Parathyroid adenoma (tissue), 2 donors: ENCODE data around the gene RERE.

Experiments used
- H2AFZ ChIP-seq: fragments of 300-600 bp; sonication (generic); one replicate; pipeline ENCODE4 v1.7.0; 2017; ENCODE audit warnings: antibody characterized with exemption, mild to moderate bottlenecking
- H3K27ac ChIP-seq: fragments of 300-600 bp; sonication (generic); one replicate; pipeline ENCODE4 v1.7.0; 2017
- H3K27me3 ChIP-seq: fragments of 300-600 bp; sonication (generic); one replicate; pipeline ENCODE4 v1.7.0; 2017; ENCODE audit warnings: low read length; ENCODE audit not compliant: control insufficient read depth, insufficient read depth
- H3K36me3 ChIP-seq: fragments of 300-600 bp; sonication (generic); one replicate; pipeline ENCODE4 v1.7.0; 2017; ENCODE audit warnings: low read length; ENCODE audit not compliant: control insufficient read depth, insufficient read depth
- H3K4me1 ChIP-seq: fragments of 300-600 bp; sonication (generic); one replicate; pipeline ENCODE4 v1.7.0; 2017; ENCODE audit warnings: control low read depth
- H3K4me2 ChIP-seq: fragments of 300-600 bp; sonication (generic); one replicate; pipeline ENCODE4 v1.7.0; 2017; ENCODE audit warnings: low read length
- H3K4me3 ChIP-seq: fragments of 300-600 bp; sonication (generic); one replicate; pipeline ENCODE4 v1.7.0; 2017; ENCODE audit warnings: low read depth, low read length
- H3K79me2 ChIP-seq: fragments of 300-600 bp; sonication (generic); one replicate; pipeline ENCODE4 v1.7.0; 2017; ENCODE audit warnings: control low read depth
- H3K9ac ChIP-seq: fragments of 300-600 bp; sonication (generic); one replicate; pipeline ENCODE4 v1.7.0; 2017; ENCODE audit warnings: mild to moderate bottlenecking
- H3K9me3 ChIP-seq: fragments of 300-600 bp; sonication (generic); one replicate; pipeline ENCODE4 v1.7.0; 2017; ENCODE audit warnings: low read length; ENCODE audit not compliant: control insufficient read depth
- TF ChIP-seq, protein P1 (sequence below): fragments of 300-600 bp; sonication (generic); IDR thresholded peaks from one replicate; pipeline ENCODE4 v1.7.0; 2017; ENCODE audit warnings: antibody characterized with exemption, mild to moderate bottlenecking
- donor health status: primary hyperparathyroidism.

The RERE gene

DNA sequence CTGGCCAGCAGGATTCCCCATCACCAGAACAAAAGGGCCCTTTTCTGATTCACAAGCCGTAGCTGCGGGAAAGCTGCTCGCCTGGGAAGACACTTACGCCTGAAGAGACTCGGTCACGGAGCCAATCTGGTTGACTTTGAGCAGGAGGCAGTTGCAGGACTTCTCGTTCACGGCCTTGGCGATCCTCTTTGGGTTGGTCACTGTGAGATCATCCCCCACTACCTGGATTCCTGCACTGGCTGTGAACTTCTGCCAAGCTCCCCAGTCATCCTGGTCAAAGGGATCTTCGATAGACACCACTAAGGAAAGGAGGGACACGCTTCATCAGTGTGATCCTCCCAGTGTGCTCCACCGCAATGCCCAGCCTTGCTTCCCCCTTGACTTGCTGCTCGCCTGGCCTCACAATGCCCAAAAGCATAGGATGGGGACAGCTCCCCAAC is 46.4 kb upstream of the RERE start:
- TF ChIP-seq, protein P1, sequence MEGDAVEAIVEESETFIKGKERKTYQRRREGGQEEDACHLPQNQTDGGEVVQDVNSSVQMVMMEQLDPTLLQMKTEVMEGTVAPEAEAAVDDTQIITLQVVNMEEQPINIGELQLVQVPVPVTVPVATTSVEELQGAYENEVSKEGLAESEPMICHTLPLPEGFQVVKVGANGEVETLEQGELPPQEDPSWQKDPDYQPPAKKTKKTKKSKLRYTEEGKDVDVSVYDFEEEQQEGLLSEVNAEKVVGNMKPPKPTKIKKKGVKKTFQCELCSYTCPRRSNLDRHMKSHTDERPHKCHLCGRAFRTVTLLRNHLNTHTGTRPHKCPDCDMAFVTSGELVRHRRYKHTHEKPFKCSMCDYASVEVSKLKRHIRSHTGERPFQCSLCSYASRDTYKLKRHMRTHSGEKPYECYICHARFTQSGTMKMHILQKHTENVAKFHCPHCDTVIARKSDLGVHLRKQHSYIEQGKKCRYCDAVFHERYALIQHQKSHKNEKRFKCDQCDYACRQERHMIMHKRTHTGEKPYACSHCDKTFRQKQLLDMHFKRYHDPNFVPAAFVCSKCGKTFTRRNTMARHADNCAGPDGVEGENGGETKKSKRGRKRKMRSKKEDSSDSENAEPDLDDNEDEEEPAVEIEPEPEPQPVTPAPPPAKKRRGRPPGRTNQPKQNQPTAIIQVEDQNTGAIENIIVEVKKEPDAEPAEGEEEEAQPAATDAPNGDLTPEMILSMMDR = no peak
- Histone ChIP-seq H3K9ac (no peak overlapping the region), H3K27ac (no peak overlapping the region), H3K4me1 (no peaks in the 10 kb centered on the region), H3K79me2 (no peaks in the 10 kb centered on the region), H3K36me3 (no peaks in the 10 kb centered on the region), H3K9me3 (no peaks in the 10 kb centered on the region), H3K4me2 (no peak overlapping the region), H3K4me3 (no peak overlapping the region), H2AFZ (no peak overlapping the region), H3K27me3 (no peaks in the 10 kb centered on the region)

DNA sequence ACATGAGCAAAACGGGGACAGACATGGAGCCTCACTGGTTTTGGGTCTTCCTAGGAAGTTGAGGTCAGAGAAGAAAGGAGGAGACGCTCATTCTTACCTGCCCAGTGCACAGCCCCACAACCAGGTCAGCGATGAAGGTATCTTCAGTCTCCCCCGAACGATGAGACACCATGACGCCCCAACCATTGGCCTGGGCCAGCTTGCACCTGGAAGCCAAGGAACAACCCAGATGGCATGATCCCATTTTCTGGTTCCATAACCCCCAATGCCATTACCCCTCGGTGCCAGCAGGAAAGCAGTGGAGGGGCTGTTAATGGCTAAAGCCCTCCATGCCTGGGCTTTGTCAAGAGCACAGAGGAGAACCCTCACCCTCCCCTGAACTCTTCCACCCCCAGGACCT is 45.7 kb upstream of the RERE start:
- Histone ChIP-seq H3K4me1 (no peaks in the 10 kb centered on the region), H2AFZ (no peak overlapping the region), H3K79me2 (no peaks in the 10 kb centered on the region), H3K36me3 (no peaks in the 10 kb centered on the region), H3K27me3 (no peaks in the 10 kb centered on the region), H3K4me3 (no peak overlapping the region), H3K4me2 (no peak overlapping the region), H3K9me3 (no peaks in the 10 kb centered on the region), H3K9ac (no peak overlapping the region), H3K27ac (no peak overlapping the region)
- TF ChIP-seq, protein P1 = no peak

DNA sequence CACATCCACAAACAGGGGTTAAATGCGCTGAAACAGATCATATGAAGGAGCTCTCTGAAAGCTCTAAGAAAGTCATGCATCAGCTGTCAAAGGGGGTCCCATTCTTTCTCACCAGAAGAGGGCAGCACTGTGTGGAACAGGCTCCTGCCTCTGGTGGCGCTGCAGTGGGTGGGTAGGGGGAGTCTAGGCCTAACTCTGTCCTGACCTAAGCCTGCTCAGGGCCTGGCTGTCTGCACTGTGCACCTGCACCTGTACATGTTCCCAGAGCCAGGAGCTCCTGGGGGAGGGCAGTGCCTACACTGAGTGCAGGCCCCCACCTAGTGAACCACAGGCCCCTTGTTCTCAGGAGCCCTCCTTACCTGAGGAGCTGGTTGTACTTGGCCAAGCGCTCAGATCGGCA is 45.1 kb upstream of the RERE start:
- no peak overlapping the region for H3K9ac ChIP-seq
- H3K9me3 ChIP-seq = no peaks in the 10 kb centered on the region
- no peak overlapping the region for H3K4me2 ChIP-seq
- no peaks in the 10 kb centered on the region for H3K36me3 ChIP-seq
- H3K27me3 ChIP-seq = no peaks in the 10 kb centered on the region
- H3K27ac ChIP-seq = no peak overlapping the region
- H3K79me2 ChIP-seq = no peaks in the 10 kb centered on the region
- H3K4me1 ChIP-seq = no peaks in the 10 kb centered on the region
- TF ChIP-seq, protein P1 = no peak
- no peak overlapping the region for H2AFZ ChIP-seq
- no peak overlapping the region for H3K4me3 ChIP-seq

DNA sequence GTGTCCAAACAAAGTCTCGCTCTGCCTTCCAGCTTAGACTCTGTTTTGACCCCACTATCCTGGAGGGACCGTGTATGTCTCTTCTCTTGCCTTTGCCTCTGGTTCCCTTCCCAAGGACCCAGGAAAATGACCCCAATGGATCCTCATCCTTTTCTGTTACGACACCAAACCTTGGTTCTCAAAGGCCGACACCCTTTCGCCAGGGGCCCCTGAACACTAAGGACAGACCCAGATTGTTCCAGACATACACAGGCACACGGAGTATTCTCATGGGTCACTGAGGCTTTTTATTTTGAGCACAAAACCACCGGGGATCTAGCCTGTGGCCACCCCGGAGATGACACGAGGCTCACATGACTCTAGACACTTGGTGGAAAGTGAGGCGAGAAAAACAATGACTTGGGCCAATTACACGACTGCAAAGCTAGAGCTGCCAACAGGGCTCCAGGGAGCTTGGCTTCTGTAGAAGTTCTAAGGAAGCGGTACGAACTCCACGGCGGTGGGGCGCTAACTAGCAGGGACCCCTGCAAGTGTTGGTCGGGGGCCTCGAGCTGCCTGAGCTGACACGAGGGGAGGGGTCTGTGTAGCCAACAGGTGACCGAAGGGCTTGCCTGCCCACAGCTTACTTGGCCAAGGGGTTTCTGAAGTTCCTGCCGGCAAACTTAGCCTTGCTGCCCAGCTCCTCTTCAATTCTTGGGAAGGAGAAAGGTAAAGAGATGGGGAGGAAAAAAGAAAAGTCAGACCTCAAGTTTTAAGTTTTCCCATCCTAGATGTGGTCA is 43.5 kb upstream of the RERE start:
- Histone ChIP-seq H3K4me1 (no peaks in the 10 kb centered on the region), H3K9me3 (no peaks in the 10 kb centered on the region), H2AFZ (no peak overlapping the region), H3K27ac (no peak overlapping the region), H3K4me2 (no peak overlapping the region), H3K36me3 (no peaks in the 10 kb centered on the region), H3K27me3 (no peaks in the 10 kb centered on the region), H3K9ac (no peak overlapping the region), H3K79me2 (no peaks in the 10 kb centered on the region), H3K4me3 (no peak overlapping the region)
- TF ChIP-seq, protein P1 = no peak
